ENCODE results near the gene PAGE2.

PAGE2 gene

GRCh38 chrX:55072286-55072685 is 16.5 kb upstream of the PAGE2 start:
- no peak overlapping the region for H3K27ac ChIP-seq
- TF ChIP-seq, protein P1, sequence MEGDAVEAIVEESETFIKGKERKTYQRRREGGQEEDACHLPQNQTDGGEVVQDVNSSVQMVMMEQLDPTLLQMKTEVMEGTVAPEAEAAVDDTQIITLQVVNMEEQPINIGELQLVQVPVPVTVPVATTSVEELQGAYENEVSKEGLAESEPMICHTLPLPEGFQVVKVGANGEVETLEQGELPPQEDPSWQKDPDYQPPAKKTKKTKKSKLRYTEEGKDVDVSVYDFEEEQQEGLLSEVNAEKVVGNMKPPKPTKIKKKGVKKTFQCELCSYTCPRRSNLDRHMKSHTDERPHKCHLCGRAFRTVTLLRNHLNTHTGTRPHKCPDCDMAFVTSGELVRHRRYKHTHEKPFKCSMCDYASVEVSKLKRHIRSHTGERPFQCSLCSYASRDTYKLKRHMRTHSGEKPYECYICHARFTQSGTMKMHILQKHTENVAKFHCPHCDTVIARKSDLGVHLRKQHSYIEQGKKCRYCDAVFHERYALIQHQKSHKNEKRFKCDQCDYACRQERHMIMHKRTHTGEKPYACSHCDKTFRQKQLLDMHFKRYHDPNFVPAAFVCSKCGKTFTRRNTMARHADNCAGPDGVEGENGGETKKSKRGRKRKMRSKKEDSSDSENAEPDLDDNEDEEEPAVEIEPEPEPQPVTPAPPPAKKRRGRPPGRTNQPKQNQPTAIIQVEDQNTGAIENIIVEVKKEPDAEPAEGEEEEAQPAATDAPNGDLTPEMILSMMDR (conservative IDR thresholded peaks at IDR 0.05; ENCODE audit: low read depth), result no peak
- no peak for DNase-seq (ENCODE audit: low spot score)
- CTCF ChIA-PET, result no interaction called here
- POLR2A ChIA-PET (ENCODE audit: low non-redundant PET), result no interaction called here

DNA sequence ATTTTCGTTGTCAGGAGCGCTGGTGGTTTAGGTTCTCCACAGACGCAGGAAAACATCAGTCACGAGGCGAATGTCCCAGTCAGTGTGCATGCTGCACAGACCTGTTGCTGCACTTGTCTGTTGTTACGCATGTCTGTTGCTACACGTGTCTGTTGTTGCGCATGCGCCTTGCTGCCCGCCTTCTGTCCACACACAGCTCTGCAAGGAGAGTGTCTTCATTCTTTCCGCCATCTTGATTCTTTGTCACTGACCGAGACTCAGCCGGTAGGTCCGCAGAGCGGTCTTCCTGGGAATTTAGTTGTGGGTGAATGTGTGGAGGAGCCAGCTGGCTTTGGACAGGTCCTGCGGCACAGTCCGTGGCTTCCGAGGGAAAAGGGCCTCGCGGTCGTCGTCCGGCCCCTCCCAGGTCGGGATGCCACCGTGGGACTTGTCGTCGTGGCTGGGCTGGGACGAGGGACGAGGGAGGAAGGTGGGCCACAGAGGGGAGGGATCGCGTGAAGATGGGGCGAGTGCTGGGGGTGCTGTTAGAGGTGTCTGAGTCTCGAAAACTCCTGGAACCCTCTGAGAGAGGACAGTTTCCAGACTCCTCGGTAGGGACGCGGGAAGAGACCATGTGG is 13.9 kb upstream of the PAGE2 start, which contains the start of gene PAGE2B:
Gene PAGE2B (plus strand): TSS at position 180 of the 617 bp plus-strand sequence. CDS start 1,012 bp downstream, outside the sequence.
- DNase-seq (ENCODE audit: low spot score), result no peak
- TF ChIP-seq, protein P1 (conservative IDR thresholded peaks at IDR 0.05; ENCODE audit: low read depth), result no peak
- ChIA-PET CTCF (no interaction called here), POLR2A (ENCODE audit: low non-redundant PET) (no interaction called here)
- no peak within 1 kb of the TSS for H3K27ac ChIP-seq

- TF ChIP-seq, protein P1 (conservative IDR thresholded peaks at IDR 0.05; ENCODE audit: low read depth), result no peak
- no peak overlapping the region for H3K27ac ChIP-seq
- DNase-seq (ENCODE audit: low spot score), result no peak
- CTCF ChIA-PET, result no interaction called here
- POLR2A ChIA-PET (ENCODE audit: low non-redundant PET), result no interaction called here
Measured at GRCh38 chrX:55098691-55099090, 9.9 kb downstream of the PAGE2 start.

DNA sequence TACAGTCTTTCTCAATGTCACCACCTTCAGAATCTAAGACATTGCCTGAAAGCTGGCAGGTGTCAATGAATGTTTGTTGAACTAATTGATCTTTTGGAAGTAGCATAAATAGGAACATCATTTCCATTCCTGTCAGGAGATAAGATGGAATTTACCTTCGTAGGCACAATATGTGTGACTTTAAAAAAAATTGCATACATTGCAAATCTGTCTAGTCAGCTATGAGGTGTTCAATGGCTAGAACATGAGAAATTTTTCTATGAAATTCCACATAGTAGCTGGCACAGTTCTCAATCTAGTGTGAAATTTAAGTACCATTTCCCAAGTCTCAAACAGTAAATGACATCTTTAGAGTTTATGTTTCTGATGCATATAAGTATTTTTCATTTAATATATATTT is 10.3 kb downstream of the PAGE2 start:
- POLR2A ChIA-PET (ENCODE audit: low non-redundant PET), result no interaction called here
- no peak for DNase-seq (ENCODE audit: low spot score)
- CTCF ChIA-PET, result no interaction called here
- no peak overlapping the region for H3K27ac ChIP-seq
- TF ChIP-seq, protein P1 (conservative IDR thresholded peaks at IDR 0.05; ENCODE audit: low read depth), result no peak

GRCh38 chrX:55102754-55103153 is 13.9 kb downstream of the PAGE2 start:
- TF ChIP-seq, protein P1 (conservative IDR thresholded peaks at IDR 0.05; ENCODE audit: low read depth), result no peak
- ChIA-PET POLR2A (ENCODE audit: low non-redundant PET) (no interaction called here), CTCF (no interaction called here)
- H3K27ac ChIP-seq, result no peak overlapping the region
- no peak for DNase-seq (ENCODE audit: low spot score)

DNA sequence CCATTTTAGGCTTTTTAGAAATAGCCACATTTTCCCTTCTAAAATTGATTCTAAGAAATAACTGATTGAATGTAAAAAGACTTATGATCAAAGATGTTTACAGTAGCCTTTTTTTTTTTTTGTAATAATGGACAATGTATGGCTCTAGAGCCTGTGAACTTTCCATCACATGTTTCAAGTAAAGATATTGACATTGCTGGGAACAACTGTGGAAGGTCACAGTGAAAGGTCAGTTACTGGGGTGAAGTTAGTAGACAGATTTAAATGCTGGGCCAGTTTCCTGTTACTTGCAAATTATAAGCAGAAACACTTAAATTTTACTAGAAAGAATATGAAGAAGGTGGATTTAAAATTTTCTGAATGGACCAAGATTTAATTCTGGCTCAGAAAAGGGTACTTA is 18.4 kb downstream of the PAGE2 start:
- TF ChIP-seq, protein P1 (conservative IDR thresholded peaks at IDR 0.05; ENCODE audit: low read depth), result no peak
- ChIA-PET CTCF (no interaction called here), POLR2A (ENCODE audit: low non-redundant PET) (no interaction called here)
- DNase-seq (ENCODE audit: low spot score), result no peak
- H3K27ac ChIP-seq, result no peak overlapping the region

Measured in RWPE1 (cell line).